Fibroblast of villous mesenchyme (primary cell): ENCODE results near the gene CORO2B. TPM values are rescaled to one million over a fixed set of nuclear protein-coding genes. Genes with fewer than 3 reads are reported as not detected.

ENCODE experiments used
- DNase-seq: peaks from one replicate; pipeline ENCODE4 v3.0.0-alpha.2; 2010; ENCODE audit warnings: low read depth
- H3K4me3 ChIP-seq: 2 replicates; pipeline ENCODE4 v1.5.1; 2011; ENCODE audit warnings: low read depth, mild to moderate bottlenecking, low read length
- total RNA-seq: library from RNA; depleted of rRNA; stranded (reverse); fragments of >200 nt; gene quantifications from 2 replicates; pipeline ENCODE4 v1.2.3, GENCODE V29; 2012
- TF ChIP-seq, protein P1 (sequence below): IDR thresholded peaks from 2 replicates; pipeline ENCODE4 v1.5.1; 2012; ENCODE audit warnings: low read depth, mild to moderate bottlenecking, low read length; ENCODE audit not compliant: insufficient read depth

CORO2B gene
- total RNA-seq, 1 donor = 9.5 TPM

DNA sequence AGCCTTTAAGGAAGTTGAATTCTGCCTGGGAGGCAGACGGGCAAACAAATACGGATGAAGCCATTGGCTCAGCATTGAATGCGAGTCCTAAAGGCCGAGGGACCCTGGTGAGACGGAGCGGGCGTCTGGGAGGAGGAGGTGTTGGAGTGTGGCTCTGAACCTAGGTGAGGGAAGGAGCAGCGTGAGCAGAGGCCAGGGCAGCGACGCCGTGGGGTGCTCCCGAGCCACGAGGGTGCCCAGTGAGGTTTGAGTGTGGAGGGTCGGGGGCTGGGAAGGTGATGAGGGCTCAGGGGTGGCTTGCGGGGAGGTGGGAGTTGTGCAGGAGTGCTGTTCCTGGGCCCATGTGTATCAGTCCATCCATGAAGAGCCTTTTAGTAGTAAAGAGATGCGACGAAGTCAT, 17.0 kb downstream of the CORO2B start:
- no peak for DNase-seq
- no peak overlapping the region for H3K4me3 ChIP-seq
- TF ChIP-seq, protein P1, sequence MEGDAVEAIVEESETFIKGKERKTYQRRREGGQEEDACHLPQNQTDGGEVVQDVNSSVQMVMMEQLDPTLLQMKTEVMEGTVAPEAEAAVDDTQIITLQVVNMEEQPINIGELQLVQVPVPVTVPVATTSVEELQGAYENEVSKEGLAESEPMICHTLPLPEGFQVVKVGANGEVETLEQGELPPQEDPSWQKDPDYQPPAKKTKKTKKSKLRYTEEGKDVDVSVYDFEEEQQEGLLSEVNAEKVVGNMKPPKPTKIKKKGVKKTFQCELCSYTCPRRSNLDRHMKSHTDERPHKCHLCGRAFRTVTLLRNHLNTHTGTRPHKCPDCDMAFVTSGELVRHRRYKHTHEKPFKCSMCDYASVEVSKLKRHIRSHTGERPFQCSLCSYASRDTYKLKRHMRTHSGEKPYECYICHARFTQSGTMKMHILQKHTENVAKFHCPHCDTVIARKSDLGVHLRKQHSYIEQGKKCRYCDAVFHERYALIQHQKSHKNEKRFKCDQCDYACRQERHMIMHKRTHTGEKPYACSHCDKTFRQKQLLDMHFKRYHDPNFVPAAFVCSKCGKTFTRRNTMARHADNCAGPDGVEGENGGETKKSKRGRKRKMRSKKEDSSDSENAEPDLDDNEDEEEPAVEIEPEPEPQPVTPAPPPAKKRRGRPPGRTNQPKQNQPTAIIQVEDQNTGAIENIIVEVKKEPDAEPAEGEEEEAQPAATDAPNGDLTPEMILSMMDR = no peak

DNA sequence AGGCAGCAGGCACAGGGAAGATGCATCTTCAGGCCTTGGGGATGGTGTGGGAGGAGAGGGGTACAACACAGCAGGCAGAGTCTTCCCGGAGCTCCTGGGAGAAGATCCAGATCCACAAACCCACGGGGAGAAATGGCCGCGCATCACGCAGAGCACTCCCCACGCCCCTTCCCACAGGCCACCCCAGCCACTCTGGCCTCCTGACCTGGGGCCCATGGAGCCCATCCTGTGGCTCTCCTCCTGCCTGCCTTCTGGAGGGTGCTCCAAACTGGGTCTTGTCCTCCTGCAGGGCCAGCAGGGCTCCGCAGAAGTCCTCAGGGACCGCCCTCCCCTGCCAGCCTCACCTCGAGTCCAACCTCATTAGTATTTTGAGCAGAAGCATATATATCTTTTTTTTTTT, 17.9 kb downstream of the CORO2B start:
- DNase-seq = no peak
- H3K4me3 ChIP-seq = no peak overlapping the region
- TF ChIP-seq, protein P1 = no peak

DNA sequence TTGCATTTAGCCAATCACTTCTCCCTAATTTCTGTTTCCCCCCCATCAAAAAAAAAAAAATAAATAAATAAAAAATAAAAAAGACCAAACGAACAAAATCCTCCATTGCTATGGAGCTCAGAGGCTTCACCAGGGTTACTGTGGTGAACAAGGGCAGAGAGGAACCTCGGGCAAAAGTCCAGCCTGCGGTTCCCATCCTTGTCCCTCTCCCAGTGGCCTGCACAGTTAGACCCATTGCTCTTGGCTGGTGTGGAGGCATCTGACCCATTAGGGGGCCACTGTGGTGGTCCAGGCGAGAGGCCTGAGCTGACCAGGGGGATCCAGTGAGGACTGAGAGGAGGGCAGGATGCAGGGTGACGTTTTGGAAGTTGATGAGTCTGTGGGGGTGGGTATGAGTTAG, 18.8 kb downstream of the CORO2B start:
- no peak for DNase-seq
- no peak overlapping the region for H3K4me3 ChIP-seq
- TF ChIP-seq, protein P1 = no peak

DNA sequence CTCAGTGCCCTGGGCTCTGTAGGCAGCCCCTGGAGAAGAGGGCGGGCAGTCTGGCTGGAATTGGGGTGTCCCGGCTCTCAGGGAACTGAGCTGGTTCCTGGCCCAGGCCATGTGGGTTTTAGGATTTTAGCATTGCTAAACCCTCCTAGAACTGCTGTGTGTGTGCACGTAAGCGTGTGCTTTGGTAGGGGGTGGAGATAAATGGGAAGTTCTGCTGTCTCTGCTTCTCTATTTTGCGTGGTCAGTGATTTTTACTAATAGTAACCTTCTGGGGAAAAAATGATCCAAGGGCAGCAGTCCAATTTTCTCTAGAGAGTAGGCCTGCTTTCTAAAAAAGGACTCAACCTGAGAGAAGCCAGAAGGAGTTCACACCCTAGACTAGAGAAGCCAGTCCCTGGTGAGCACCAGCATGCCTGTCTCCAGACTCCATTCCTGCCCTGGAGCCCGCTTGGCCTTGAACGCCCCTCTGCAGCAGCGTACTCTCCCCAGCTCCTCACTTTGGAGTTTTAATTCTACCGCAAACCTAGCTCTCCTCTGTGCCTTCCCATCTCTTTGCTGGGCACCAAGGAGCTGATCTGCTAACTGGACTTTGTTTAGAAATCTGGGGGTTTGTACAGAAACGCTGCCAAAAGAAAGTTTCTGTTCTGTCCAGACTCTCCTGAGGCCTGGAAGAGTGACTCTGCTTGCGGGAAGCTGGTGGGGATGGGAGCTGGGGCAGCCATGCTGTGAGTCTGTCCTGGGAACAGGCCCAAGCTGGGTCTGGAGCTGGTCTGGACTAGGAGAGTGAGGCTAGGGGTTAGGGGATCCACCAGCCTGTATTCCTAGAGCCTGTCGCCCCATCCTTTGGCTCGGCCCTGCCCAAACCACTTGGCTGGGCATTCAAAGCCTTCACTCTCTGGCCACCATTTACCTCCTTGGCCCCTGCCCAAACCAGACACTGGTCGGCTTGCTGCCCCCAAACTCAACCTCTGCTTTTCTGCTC, 19.7 kb downstream of the CORO2B start:
- TF ChIP-seq, protein P1 = no peak
- DNase-seq = no peak
- no peak overlapping the region for H3K4me3 ChIP-seq

DNA sequence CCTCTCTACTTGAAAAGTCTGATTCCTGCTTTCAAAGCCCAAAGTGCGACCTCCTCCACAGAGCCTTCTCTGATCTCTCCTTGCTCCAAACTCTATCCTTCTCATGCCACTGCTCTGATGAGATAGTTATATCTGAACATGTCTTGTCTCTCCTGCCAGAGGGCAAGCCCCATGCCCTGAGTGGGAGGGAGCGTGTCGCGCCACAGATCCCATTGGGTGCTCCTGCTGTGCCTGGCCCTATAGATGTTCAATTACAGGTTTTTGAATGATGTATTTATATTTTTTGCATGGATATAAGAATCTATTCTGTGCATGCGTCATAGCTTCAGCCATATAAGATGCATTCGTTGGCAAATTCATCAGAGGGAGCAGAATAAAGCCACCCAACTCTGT, 20.4 kb downstream of the CORO2B start:
- TF ChIP-seq, protein P1 = no peak
- H3K4me3 ChIP-seq = no peak overlapping the region
- DNase-seq = no peak

DNA sequence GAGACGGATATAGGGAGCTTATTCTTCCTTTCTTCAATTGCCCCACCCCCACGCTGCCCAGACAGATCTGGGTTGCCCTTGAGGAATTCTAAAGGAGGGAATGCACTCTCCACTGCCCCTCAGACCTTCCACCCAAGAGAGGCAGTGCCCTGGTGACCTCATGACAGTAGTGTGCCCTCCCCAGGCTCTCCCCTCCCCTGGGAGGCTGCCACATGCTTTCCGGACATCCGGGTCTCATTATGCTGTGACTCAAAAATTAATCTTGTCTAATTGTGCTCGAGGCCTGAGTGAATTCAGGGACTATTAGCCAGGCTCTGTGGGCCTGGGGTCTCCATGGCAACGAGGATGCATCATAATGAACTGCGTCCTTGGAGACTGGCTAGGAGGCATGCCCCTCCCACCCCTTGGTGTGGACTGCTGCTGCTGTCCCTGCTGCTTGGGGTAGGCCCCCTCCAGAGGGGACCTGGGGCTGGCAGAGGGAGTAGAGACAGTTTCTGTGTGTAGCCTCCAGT, 20.8 kb downstream of the CORO2B start:
- TF ChIP-seq, protein P1 = no peak
- no peak overlapping the region for H3K4me3 ChIP-seq
- DNase-seq = no peak
